HG03095 (cell line): ENCODE measurements around the gene CCT7.
"Not testable (repeated sequence)": the region's sequence is repeated elsewhere in the genome, so short reads cannot be mapped to it uniquely, and the experiment has no call there.

Source experiments
- ATAC-seq: cut with Tn5 transposase; IDR thresholded peaks from one replicate; pipeline ENCODE4 v1.9.1; 2021; ENCODE audit warnings: moderate library complexity; ENCODE audit not compliant: unreplicated experiment

CCT7 gene

DNA sequence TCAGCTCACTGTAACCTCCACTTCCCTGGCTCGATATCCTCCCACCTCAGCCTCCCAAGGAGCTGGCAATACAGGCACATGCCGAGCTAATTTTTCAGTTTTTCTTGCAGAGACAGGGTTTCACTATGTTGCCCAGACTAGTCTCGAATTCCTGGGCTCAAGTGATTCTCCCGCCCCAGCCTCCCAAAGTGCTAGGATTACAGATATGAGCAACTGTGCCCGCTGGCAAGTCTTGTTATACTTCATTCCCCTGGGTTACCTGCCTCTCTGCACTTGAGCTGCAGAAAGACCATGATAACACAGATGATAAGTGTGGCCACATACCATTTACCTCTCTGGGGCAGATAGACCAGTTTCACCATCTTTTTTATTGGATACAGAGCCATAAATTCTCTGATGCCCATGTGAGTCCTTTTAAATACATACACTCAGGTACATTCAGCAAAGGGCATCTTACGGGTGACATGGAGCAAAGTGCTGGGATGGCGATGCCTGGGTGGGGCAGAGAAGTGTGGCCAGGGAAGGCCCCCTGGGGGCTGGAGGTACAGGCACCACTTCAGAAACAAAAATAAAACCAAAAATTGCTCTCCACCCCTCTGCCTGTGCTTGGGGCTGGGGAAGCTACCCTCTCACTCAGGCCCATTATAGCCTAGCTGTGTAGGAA lies 20.4 kb downstream of the CCT7 start:
- ATAC-seq, result no peak

GRCh38 chr2:73255007-73255644 lies 21.0 kb downstream of the CCT7 start:
- no peak for ATAC-seq

- ATAC-seq, result no peak
Measured at GRCh38 chr2:73255907-73256617, 22.0 kb downstream of the CCT7 start.

- no peak for ATAC-seq
Measured at GRCh38 chr2:73256618-73256922, 22.5 kb downstream of the CCT7 start.

GRCh38 chr2:73257021-73257420 lies 22.9 kb downstream of the CCT7 start:
- no peak for ATAC-seq

- ATAC-seq, result no peak
Measured at GRCh38 chr2:73257425-73258125, 23.5 kb downstream of the CCT7 start.

DNA sequence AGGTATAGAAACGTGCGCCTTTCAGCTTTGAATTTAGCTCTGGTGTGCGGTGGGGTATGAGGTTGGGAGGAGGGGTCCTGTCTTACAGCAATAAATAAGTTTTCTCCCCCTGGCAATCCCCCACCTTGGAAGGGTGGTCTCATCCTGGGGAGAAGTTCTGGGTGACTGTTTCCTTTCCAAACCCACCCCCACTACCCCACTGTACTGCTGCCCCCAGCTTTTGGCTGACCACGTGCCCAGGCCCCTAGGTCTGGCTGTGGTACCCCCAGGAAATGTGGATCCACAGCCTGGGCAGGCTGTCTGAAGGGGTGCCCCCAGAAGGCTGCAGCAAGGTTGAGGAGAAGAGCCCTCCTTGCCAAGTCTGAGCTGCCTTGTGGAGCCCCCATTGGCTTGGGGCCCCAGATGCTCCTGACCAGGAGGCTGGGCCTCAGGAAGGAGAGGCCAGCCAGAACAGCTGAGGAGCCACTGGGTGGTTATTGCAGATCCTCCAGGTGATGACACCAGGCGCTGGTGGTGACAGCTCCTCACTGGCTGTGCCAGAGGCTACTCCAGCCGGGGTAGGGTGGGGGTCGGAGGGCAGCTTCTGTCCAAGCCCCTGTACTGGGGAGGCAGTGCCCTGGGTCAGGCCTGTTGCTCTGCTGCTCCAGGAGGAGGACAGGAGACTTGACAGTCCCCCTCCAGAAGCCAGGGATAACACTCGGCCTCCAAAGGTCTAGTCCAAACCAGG lies 24.2 kb downstream of the CCT7 start:
- ATAC-seq, result no peak

DNA sequence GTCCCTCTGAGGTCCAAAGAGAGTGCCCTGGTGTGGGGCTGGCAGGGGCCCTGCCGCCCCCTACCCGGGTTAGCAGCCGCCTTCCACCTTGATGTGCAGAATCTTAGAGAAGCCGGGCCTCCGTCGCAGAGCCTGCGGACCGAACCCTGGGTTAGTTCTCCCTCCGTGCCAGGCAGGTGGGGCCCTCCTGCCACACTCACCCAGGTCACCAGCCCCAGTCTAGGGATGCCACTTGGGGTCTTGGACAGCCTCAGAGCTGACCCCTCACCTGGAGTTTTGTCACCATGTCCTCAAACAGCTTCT lies 24.8 kb downstream of the CCT7 start:
- no peak for ATAC-seq

DNA sequence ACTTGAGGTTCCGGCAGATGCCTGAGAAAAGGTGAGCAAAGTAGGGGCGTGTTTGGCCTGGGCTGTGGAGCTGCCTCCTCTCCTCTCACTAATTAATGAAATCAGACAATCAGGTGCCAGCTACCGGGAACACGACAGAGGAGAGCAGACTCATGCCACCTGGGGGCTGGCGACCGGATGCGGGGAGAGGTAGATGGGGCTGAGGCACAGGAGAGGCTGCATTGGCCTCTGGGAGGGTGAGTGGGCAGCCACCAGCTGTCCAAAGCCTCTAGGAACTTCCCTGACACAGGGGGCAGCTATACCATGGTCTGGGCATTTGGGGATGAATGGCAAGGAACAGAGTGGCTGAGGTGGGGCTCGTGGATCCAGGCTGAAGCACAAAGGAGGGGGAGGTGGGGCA lies 25.2 kb downstream of the CCT7 start:
- ATAC-seq, result no peak

DNA sequence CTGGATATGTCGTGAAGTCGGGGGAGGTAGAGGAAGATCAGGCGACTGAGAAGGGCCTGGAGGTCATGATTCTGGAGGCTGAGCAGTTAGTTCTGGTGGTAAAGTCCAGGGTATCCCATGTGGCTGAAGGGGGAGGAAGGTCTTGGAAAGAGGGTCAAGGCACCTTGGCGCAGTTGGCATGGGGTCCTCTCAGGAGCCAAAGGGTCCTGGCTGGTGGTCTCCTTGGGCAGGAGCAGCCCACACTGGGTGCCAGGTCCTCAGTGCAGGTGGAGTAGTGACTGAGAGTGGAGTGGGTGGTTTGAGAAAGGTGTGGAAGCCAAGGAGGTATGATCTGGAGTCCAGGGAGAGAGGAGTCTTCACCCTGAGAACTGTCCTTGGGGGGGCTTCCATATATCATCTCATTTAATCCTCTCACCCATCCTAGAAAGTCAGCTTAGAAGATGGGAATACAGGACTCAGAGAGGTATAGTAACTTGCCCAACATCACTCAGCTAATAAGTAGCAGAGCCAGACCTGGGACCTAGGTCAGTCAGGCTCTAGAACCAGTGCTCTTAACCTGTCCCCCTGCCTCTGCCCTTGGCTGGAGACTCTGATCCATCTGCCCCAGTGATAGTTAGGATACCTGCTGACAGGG lies 25.7 kb downstream of the CCT7 start:
- ATAC-seq, result no peak

DNA sequence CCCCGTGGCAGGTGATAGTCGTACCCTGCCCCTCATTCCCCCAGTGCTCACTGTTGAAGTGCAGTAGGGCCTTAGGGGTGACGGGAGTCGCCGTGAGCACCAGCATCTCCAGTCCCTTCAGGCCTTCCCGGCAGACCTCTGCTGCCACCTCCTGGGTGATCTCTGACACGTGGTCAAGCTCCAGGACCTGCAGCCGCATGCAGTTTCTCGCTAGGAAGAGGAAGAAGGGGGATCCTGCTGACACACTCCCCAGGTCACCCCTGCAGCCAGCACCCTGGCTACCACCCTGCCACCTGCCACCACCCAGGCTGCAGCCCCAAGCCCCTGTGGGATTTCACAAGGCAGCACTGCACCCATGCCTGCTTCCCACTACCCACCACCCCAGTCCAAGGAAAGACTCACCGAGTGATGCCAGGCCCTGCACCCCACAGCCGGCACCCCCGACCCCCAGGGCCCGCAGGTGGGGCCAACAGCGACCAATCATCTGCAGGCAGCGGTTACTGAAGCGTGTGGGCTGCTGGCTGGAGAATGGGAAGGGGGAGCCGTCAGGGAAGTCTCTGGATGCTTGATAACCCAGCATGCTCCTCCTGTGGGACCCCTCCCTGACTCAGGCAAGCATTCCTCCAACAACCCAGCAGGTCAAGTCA lies 26.4 kb downstream of the CCT7 start:
- no peak for ATAC-seq

GRCh38 chr2:73262108-73262651 lies 28.1 kb downstream of the CCT7 start:
- no peak for ATAC-seq

- ATAC-seq, result not testable (repeated sequence)
Measured at GRCh38 chr2:73262691-73263429, 28.8 kb downstream of the CCT7 start.

DNA sequence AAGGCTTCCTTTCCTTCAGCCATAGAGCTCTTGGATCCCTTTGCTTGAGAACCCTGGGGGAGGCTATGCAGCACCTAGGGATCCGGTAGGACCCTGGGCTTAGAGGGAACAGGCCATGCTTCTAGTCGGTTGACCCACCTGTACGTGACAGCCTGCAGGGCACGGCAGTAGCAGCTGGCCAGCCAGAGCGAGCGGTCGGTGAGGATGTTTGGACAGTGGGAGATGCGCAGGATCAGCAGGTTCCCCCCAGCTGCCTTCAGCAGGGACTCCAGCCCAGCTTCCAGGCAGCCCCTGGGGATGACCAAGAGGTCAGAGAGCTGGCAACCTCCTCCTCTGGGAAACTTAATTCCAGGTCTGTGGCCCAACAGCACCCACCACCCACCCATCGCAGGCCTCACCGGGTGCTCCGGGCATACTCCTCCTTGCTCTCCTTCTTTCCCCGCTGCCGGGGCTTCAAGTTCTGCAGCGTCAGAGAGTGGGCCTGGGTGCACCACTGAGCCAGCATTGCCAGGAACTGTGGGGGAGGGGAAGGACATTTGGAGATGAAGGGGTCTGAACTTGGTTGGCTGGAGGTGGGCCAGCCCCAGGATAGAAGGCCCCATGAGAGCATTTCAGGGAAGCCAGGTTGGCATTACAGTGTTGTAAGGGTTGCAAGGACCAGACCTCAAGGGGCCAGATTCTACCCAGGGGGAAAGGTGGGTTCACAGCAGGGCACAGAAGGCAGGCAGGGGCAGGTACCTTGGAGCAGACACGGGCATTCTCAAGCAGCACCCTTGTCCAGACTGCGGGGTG lies 29.6 kb downstream of the CCT7 start:
- no peak for ATAC-seq

- no peak for ATAC-seq
Measured at GRCh38 chr2:73264332-73264606, 30.2 kb downstream of the CCT7 start.

GRCh38 chr2:73264783-73265182 lies 30.7 kb downstream of the CCT7 start:
- no peak for ATAC-seq

- ATAC-seq, result no peak
Measured at GRCh38 chr2:73265298-73266060, 31.4 kb downstream of the CCT7 start.
